ENCODE results near the gene TBCK.

- no peak for TF ChIP-seq POLR2A (IDR thresholded peaks at IDR 0.05; ENCODE audit: insufficient read depth in 1 of 2, low read depth in 2 of 2, low read length in 2 of 2)
- TF ChIP-seq CTCF (CRISPR knock-in tag; IDR thresholded peaks at IDR 0.05), result no peak
Measured at GRCh38 chr4:106222548-106222947, 93.5 kb downstream of the TBCK start.
